HEK293 (cell line): ENCODE results near the gene EYA2.

ENCODE experiments used
- CTCF ChIA-PET: fragments of 350-600 bp; formaldehyde crosslinking; extraction: SDS; loops from one replicate; lab custom pipeline; 2021; ENCODE audit warnings: antibody characterized with exemption; lab: Yijun Ruan, JAX
- POLR2A ChIA-PET: fragments of 300-600 bp; formaldehyde crosslinking; extraction: SDS; loops from one replicate; lab custom pipeline; 2020; ENCODE audit warnings: antibody characterized with exemption, inconsistent platforms; lab: Yijun Ruan, JAX
- H3K27ac ChIP-seq: fragments of 200-500 bp; sonication (Bioruptor generic); 2 replicates; pipeline ENCODE4 v1.5.1; 2014; ENCODE audit warnings: low read depth, low read length, control low read depth, inconsistent platforms; ENCODE audit errors: extremely low read depth
- H3K36me3 ChIP-seq, 2 experiments: fragments of 200-500 bp in 1 of 2; sonication (Bioruptor generic) in 1 of 2; 1 replicate in 1 of 2; 2 replicates in 1 of 2; pipeline ENCODE4 v1.5.1; 2014 to 2017; ENCODE audit warnings: inconsistent platforms in 2 of 2, low read length in 2 of 2; ENCODE audit not compliant: control insufficient read depth in 2 of 2, insufficient read depth in 1 of 2
- H3K4me1 ChIP-seq: fragments of 200-500 bp; sonication (Bioruptor generic); 2 replicates; pipeline ENCODE4 v1.5.1; 2014; ENCODE audit warnings: mild to moderate bottlenecking, low read length, inconsistent platforms; ENCODE audit not compliant: control insufficient read depth, insufficient read depth
- H3K4me3 ChIP-seq: 2 replicates; pipeline ENCODE4 v1.5.1; 2011; ENCODE audit warnings: low read depth, mild to moderate bottlenecking, control low read depth, low read length, moderate library complexity
- H3K9me3 ChIP-seq: fragments of 200-500 bp; sonication (Bioruptor generic); 2 replicates; pipeline ENCODE4 v1.5.1; 2014; ENCODE audit warnings: low read depth, low read length, inconsistent platforms; ENCODE audit not compliant: control insufficient read depth, insufficient read depth
- KLF16 ChIP-seq: fragments of 450-650 bp; formaldehyde crosslinking; IDR thresholded peaks from 2 replicates; pipeline ENCODE4 v1.5.1; 2017; ENCODE audit warnings: missing biosample characterization, missing genetic modification characterization
- KLF9 ChIP-seq: fragments of 450-650 bp; formaldehyde crosslinking; IDR thresholded peaks from 2 replicates; pipeline ENCODE4 v1.5.1; 2016; ENCODE audit warnings: missing biosample characterization, missing genetic modification characterization, low read depth
- OSR2 ChIP-seq: fragments of 450-650 bp; formaldehyde crosslinking; IDR thresholded peaks from 2 replicates; pipeline ENCODE4 v1.5.1; 2016; ENCODE audit warnings: missing biosample characterization, missing genetic modification characterization
- SCRT1 ChIP-seq: fragments of 450-650 bp; formaldehyde crosslinking; IDR thresholded peaks from 2 replicates; pipeline ENCODE4 v1.5.1; 2016; ENCODE audit warnings: missing biosample characterization, missing genetic modification characterization, borderline replicate concordance
- ZNF114 ChIP-seq: fragments of 450-650 bp; formaldehyde crosslinking; IDR thresholded peaks from 2 replicates; pipeline ENCODE4 v1.5.0; 2017; ENCODE audit warnings: missing biosample characterization, missing genetic modification characterization
- ZNF184 ChIP-seq: fragments of 450-650 bp; IDR thresholded peaks from 2 replicates; pipeline ENCODE4 v1.5.1; 2018; ENCODE audit warnings: missing biosample characterization, mild to moderate bottlenecking, missing genetic modification characterization
- ZNF2 ChIP-seq: fragments of 450-650 bp; formaldehyde crosslinking; IDR thresholded peaks from 2 replicates; pipeline ENCODE4 v1.5.1; 2016; ENCODE audit warnings: missing biosample characterization, missing genetic modification characterization
- ZNF223 ChIP-seq: fragments of 450-650 bp; formaldehyde crosslinking; IDR thresholded peaks from 2 replicates; pipeline ENCODE4 v1.5.1; 2016; ENCODE audit warnings: missing biosample characterization, missing genetic modification characterization
- ZNF23 ChIP-seq: fragments of 450-650 bp; formaldehyde crosslinking; IDR thresholded peaks from 2 replicates; pipeline ENCODE4 v1.5.1; 2016; ENCODE audit warnings: missing biosample characterization, missing genetic modification characterization, borderline replicate concordance
- ZNF266 ChIP-seq: fragments of 450-650 bp; formaldehyde crosslinking; IDR thresholded peaks from 2 replicates; pipeline ENCODE4 v1.5.1; 2016; ENCODE audit warnings: missing biosample characterization, missing genetic modification characterization, low read depth
- ZNF274 ChIP-seq, 2 experiments: fragments of 200-500 bp in 1 of 2; fragments of 450-650 bp in 1 of 2; sonication (Bioruptor generic) in 1 of 2; formaldehyde crosslinking in 1 of 2; IDR thresholded peaks; 2 replicates each; pipeline versions ENCODE4 v1.5.1 to v1.6.1; 2014 to 2016; ENCODE audit warnings: borderline replicate concordance in 1 of 2, inconsistent platforms in 1 of 2, low read length in 1 of 2, missing biosample characterization in 1 of 2, missing genetic modification characterization in 1 of 2
- ZNF335 ChIP-seq: fragments of 450-650 bp; formaldehyde crosslinking; conservative IDR thresholded peaks from 2 replicates; pipeline ENCODE4 v1.5.1; 2016; ENCODE audit warnings: missing biosample characterization, missing genetic modification characterization
- ZNF529 ChIP-seq: fragments of 450-650 bp; formaldehyde crosslinking; IDR thresholded peaks from 2 replicates; pipeline ENCODE4 v1.5.1; 2017; ENCODE audit warnings: missing genetic modification characterization, missing biosample characterization; ENCODE audit not compliant: insufficient replicate concordance
- ZNF558 ChIP-seq: fragments of 450-650 bp; formaldehyde crosslinking; IDR thresholded peaks from 2 replicates; pipeline ENCODE4 v1.5.1; 2016; ENCODE audit warnings: missing biosample characterization, missing genetic modification characterization
- ZNF747 ChIP-seq: fragments of 450-650 bp; formaldehyde crosslinking; IDR thresholded peaks from 2 replicates; pipeline ENCODE4 v1.5.1; 2016; ENCODE audit warnings: missing biosample characterization, missing genetic modification characterization
- ZNF768 ChIP-seq: fragments of 450-650 bp; formaldehyde crosslinking; IDR thresholded peaks from 2 replicates; pipeline ENCODE4 v1.5.1; 2018; ENCODE audit warnings: missing biosample characterization, mild to moderate bottlenecking, missing genetic modification characterization
- ZNF792 ChIP-seq: fragments of 450-650 bp; formaldehyde crosslinking; IDR thresholded peaks from 2 replicates; pipeline ENCODE4 v1.5.1; 2016; ENCODE audit warnings: missing biosample characterization, missing genetic modification characterization
- TF ChIP-seq, protein P1 (sequence below): fragments of 450-650 bp; formaldehyde crosslinking; IDR thresholded peaks from 2 replicates; pipeline ENCODE4 v1.5.1; 2016; ENCODE audit warnings: missing biosample characterization, missing genetic modification characterization
- TF ChIP-seq, protein P2 (sequence below): fragments of 450-650 bp; formaldehyde crosslinking; IDR thresholded peaks from 2 replicates; pipeline ENCODE4 v1.5.1; 2016; ENCODE audit warnings: missing biosample characterization, missing genetic modification characterization
- TF ChIP-seq, protein P3 (sequence below): fragments of 450-650 bp; formaldehyde crosslinking; IDR thresholded peaks from 2 replicates; pipeline ENCODE4 v1.5.1; 2016; ENCODE audit warnings: missing biosample characterization, missing genetic modification characterization
- TF ChIP-seq, protein P4 (sequence below): fragments of 450-650 bp; formaldehyde crosslinking; IDR thresholded peaks from 2 replicates; pipeline ENCODE4 v1.5.1; 2016; ENCODE audit warnings: missing biosample characterization, missing genetic modification characterization
- TF ChIP-seq, protein P5 (sequence below): fragments of 450-650 bp; formaldehyde crosslinking; IDR thresholded peaks from 2 replicates; pipeline ENCODE4 v1.5.1; 2017; ENCODE audit warnings: missing biosample characterization, missing genetic modification characterization

The EYA2 gene

DNA sequence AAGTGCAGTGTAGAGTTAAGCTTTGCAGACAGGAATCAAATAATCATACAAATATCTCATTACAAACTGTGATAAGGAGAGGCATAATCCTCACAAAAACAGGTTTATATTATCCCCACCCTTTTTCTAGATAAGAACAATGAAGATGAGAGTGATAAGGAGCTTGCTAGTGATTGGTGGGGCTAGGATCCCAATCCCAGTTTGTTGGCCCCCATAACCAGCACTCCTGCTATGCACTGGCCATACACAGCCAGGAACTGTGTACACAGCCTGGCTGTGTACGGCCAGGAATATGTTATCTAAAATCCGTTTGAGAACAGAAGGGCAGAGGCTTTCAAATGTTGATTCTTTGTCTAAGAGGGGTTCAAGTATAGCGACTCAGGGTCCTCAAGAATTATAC, 180.6 kb downstream of the EYA2 start:
- no peak overlapping the region for H3K27ac ChIP-seq
- no peaks in the 10 kb centered on the region for H3K4me1 ChIP-seq
- no peaks in the 10 kb centered on the region for H3K9me3 ChIP-seq
- TF ChIP-seq ZNF792 (tag by site-specific recombination) (no peak), ZNF2 (tag by site-specific recombination) (no peak), KLF9 (tag by site-specific recombination) (no peak), ZNF747 (no peak), ZNF114 (tag by site-specific recombination) (no peak), KLF16 (tag by site-specific recombination) (no peak), ZNF558 (tag by site-specific recombination) (no peak), SCRT1 (no peak), ZNF335 (tag by site-specific recombination) (no peak), ZNF266 (no peak), ZNF223 (tag by site-specific recombination) (no peak), ZNF274 (IDR thresholded peaks at IDR 0.05; ENCODE audit: low read length) (no peak), ZNF274 (tag by site-specific recombination; IDR thresholded peaks at IDR 0.05; ENCODE audit: borderline replicate concordance) (no peak)
- TF ChIP-seq, protein P1, sequence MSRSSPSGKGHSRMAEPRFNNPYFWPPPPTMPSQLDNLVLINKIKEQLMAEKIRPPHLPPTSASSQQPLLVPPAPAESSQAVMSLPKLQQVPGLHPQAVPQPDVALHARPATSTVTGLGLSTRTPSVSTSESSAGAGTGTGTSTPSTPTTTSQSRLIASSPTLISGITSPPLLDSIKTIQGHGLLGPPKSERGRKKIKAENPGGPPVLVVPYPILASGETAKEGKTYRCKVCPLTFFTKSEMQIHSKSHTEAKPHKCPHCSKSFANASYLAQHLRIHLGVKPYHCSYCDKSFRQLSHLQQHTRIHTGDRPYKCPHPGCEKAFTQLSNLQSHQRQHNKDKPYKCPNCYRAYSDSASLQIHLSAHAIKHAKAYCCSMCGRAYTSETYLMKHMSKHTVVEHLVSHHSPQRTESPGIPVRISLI (tag by site-specific recombination), result no peak
- TF ChIP-seq, protein P2, sequence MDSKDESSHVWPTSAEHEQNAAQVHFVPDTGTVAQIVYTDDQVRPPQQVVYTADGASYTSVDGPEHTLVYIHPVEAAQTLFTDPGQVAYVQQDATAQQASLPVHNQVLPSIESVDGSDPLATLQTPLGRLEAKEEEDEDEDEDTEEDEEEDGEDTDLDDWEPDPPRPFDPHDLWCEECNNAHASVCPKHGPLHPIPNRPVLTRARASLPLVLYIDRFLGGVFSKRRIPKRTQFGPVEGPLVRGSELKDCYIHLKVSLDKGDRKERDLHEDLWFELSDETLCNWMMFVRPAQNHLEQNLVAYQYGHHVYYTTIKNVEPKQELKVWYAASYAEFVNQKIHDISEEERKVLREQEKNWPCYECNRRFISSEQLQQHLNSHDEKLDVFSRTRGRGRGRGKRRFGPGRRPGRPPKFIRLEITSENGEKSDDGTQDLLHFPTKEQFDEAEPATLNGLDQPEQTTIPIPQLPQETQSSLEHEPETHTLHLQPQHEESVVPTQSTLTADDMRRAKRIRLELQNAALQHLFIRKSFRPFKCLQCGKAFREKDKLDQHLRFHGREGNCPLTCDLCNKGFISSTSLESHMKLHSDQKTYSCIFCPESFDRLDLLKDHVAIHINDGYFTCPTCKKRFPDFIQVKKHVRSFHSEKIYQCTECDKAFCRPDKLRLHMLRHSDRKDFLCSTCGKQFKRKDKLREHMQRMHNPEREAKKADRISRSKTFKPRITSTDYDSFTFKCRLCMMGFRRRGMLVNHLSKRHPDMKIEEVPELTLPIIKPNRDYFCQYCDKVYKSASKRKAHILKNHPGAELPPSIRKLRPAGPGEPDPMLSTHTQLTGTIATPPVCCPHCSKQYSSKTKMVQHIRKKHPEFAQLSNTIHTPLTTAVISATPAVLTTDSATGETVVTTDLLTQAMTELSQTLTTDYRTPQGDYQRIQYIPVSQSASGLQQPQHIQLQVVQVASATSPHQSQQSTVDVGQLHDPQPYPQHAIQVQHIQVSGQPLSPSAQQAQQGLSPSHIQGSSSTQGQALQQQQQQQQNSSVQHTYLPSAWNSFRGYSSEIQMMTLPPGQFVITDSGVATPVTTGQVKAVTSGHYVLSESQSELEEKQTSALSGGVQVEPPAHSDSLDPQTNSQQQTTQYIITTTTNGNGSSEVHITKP (tag by site-specific recombination), result no peak
- TF ChIP-seq, protein P3, sequence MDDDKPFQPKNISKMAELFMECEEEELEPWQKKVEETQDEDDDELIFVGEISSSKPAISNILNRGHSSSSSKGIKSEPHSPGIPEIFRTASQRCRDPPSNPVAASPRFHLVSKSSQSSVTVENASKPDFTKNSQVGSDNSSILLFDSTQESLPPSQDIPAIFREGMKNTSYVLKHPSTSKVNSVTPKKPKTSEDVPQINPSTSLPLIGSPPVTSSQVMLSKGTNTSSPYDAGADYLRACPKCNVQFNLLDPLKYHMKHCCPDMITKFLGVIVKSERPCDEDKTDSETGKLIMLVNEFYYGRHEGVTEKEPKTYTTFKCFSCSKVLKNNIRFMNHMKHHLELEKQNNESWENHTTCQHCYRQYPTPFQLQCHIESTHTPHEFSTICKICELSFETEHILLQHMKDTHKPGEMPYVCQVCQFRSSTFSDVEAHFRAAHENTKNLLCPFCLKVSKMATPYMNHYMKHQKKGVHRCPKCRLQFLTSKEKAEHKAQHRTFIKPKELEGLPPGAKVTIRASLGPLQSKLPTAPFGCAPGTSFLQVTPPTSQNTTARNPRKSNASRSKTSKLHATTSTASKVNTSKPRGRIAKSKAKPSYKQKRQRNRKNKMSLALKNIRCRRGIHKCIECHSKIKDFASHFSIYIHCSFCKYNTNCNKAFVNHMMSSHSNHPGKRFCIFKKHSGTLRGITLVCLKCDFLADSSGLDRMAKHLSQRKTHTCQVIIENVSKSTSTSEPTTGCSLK, result no peak
- ChIA-PET CTCF (interaction anchor here (0.6 kb wide), 3 partner anchors 96 to 319 kb away, joined by 3 to 4 read pairs (median 3); no protein-coding TSS in a partner anchor), POLR2A (no interaction called here)
- peaks cover 0 to 15% of the 10 kb centered on the region in 2 experiments; a peak in 1 of 3 replicates for H3K36me3 ChIP-seq
- H3K4me3 ChIP-seq, result no peak overlapping the region

DNA sequence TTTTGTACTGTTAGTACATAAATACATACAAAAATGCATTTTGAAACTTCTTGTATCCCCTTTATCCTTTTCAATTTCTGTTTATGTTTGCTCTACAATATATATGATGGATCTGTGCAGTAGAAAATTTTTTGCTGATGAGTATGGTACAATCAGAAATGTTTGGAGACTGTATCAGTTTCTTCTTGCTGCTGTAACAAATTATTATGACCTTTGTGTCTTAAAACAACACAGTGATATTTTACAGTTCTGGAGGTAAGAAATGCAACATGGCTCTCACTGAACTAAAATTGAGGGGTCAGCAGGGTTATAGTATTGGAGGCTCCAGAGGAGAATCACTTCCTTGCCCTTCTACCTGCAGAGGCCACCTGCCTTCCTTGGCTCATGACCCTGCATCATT, 184.4 kb downstream of the EYA2 start:
- H3K9me3 ChIP-seq, result no peaks in the 10 kb centered on the region
- peaks cover 0 to 14% of the 10 kb centered on the region in 2 experiments; a peak in 1 of 3 replicates for H3K36me3 ChIP-seq
- H3K4me3 ChIP-seq, result no peak overlapping the region
- H3K4me1 ChIP-seq, result no peaks in the 10 kb centered on the region
- ChIA-PET POLR2A (no interaction called here), CTCF (no interaction called here)
- H3K27ac ChIP-seq, result no peak overlapping the region
- TF ChIP-seq ZNF266 (no peak), ZNF529 (tag by site-specific recombination) (no peak), ZNF184 (tag by site-specific recombination) (no peak), OSR2 (tag by site-specific recombination) (no peak), ZNF23 (no peak), ZNF768 (tag by site-specific recombination) (no peak)
- TF ChIP-seq, protein P4, sequence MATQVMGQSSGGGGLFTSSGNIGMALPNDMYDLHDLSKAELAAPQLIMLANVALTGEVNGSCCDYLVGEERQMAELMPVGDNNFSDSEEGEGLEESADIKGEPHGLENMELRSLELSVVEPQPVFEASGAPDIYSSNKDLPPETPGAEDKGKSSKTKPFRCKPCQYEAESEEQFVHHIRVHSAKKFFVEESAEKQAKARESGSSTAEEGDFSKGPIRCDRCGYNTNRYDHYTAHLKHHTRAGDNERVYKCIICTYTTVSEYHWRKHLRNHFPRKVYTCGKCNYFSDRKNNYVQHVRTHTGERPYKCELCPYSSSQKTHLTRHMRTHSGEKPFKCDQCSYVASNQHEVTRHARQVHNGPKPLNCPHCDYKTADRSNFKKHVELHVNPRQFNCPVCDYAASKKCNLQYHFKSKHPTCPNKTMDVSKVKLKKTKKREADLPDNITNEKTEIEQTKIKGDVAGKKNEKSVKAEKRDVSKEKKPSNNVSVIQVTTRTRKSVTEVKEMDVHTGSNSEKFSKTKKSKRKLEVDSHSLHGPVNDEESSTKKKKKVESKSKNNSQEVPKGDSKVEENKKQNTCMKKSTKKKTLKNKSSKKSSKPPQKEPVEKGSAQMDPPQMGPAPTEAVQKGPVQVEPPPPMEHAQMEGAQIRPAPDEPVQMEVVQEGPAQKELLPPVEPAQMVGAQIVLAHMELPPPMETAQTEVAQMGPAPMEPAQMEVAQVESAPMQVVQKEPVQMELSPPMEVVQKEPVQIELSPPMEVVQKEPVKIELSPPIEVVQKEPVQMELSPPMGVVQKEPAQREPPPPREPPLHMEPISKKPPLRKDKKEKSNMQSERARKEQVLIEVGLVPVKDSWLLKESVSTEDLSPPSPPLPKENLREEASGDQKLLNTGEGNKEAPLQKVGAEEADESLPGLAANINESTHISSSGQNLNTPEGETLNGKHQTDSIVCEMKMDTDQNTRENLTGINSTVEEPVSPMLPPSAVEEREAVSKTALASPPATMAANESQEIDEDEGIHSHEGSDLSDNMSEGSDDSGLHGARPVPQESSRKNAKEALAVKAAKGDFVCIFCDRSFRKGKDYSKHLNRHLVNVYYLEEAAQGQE, result no peak
- TF ChIP-seq, protein P5, sequence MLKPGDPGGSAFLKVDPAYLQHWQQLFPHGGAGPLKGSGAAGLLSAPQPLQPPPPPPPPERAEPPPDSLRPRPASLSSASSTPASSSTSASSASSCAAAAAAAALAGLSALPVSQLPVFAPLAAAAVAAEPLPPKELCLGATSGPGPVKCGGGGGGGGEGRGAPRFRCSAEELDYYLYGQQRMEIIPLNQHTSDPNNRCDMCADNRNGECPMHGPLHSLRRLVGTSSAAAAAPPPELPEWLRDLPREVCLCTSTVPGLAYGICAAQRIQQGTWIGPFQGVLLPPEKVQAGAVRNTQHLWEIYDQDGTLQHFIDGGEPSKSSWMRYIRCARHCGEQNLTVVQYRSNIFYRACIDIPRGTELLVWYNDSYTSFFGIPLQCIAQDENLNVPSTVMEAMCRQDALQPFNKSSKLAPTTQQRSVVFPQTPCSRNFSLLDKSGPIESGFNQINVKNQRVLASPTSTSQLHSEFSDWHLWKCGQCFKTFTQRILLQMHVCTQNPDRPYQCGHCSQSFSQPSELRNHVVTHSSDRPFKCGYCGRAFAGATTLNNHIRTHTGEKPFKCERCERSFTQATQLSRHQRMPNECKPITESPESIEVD, result no peak
